PC-9 (cell line): ENCODE results near the gene ASIC3. TPM values are rescaled to one million over a fixed set of nuclear protein-coding genes. Genes with fewer than 3 reads are reported as not detected.
A peak's percentile ranks its signal among the peaks of the same experiment; 100 is the strongest.

Experiments
- BruUV-seq: library from RNA; stranded (reverse); fragments of 400-500 nt; replicated peaks from 2 replicates; lab custom pipeline; 2021; lab: Mats Ljungman, UMichigan
- CTCF ChIA-PET: fragments of 300-600 bp; sonication (Branson Sonifier 250); formaldehyde crosslinking; loops from one replicate; lab custom pipeline; 2022; ENCODE audit warnings: antibody characterized with exemption; lab: Charles Lee
- POLR2A ChIA-PET: fragments of 300-600 bp; sonication (Branson Sonifier 250); formaldehyde crosslinking; loops from one replicate; lab custom pipeline; 2022; ENCODE audit warnings: antibody characterized with exemption; ENCODE audit not compliant: unreplicated experiment; lab: Charles Lee
- DNase-seq, 2 experiments: peaks; one replicate each; pipeline versions ENCODE4 v3.0.0 to v3.0.0-alpha.2; 2015 to 2022; ENCODE audit warnings: mixed read lengths in 1 of 2
- H2AFZ ChIP-seq: fragments of 200-600 bp; sonication (generic); 2 replicates; pipeline ENCODE4 v1.8.1; 2017; ENCODE audit warnings: antibody characterized with exemption
- H3F3A ChIP-seq: fragments of 200-600 bp; sonication (generic); 2 replicates; pipeline ENCODE4 v1.8.1; 2017; ENCODE audit warnings: antibody characterized with exemption, mild to moderate bottlenecking, low read depth; ENCODE audit not compliant: insufficient read depth
- H3K27ac ChIP-seq: fragments of 200-600 bp; sonication (generic); 2 replicates; pipeline ENCODE4 v1.6.1; 2016; ENCODE audit warnings: mixed run types
- H3K27me3 ChIP-seq: fragments of 200-600 bp; sonication (generic); 2 replicates; pipeline ENCODE4 v1.6.1; 2016; ENCODE audit warnings: low read depth, mixed run types; ENCODE audit not compliant: insufficient read depth
- H3K36me3 ChIP-seq: fragments of 200-600 bp; sonication (generic); 2 replicates; pipeline ENCODE4 v1.6.1; 2016; ENCODE audit warnings: low read depth, mixed run types
- H3K4me1 ChIP-seq: fragments of 200-600 bp; sonication (generic); replicated peaks from 2 replicates; pipeline ENCODE4 v1.6.1; 2016; ENCODE audit warnings: mixed run types; ENCODE audit not compliant: insufficient read depth
- H3K4me2 ChIP-seq: fragments of 200-600 bp; sonication (generic); 2 replicates; pipeline ENCODE4 v1.6.1; 2017; ENCODE audit warnings: mixed run types
- H3K4me3 ChIP-seq: fragments of 200-600 bp; sonication (generic); 2 replicates; pipeline ENCODE4 v1.6.1; 2016; ENCODE audit warnings: mixed run types
- H3K79me2 ChIP-seq: fragments of 200-600 bp; sonication (generic); 2 replicates; pipeline ENCODE4 v1.6.1; 2017; ENCODE audit warnings: low read depth, mixed run types
- H3K9me2 ChIP-seq: fragments of 200-600 bp; sonication (generic); 2 replicates; pipeline ENCODE4 v1.8.1; 2017; ENCODE audit warnings: mild to moderate bottlenecking; ENCODE audit not compliant: insufficient read depth
- H3K9me3 ChIP-seq: fragments of 200-600 bp; sonication (generic); 2 replicates; pipeline ENCODE4 v1.8.1; 2016; ENCODE audit warnings: low read depth; ENCODE audit not compliant: insufficient read depth
- H4K20me1 ChIP-seq: fragments of 200-600 bp; sonication (generic); 2 replicates; pipeline ENCODE4 v1.8.1; 2017; ENCODE audit not compliant: insufficient read depth
- EZH2 ChIP-seq: fragments of 200-600 bp; sonication (generic); IDR thresholded peaks from 2 replicates; pipeline ENCODE4 v1.8.0; 2017; ENCODE audit warnings: antibody characterized with exemption, low read depth
- intact Hi-C: fragments of 100-400 bp; cut with micrococcal nuclease; formaldehyde crosslinking; loops from one replicate; pipeline ENCODE4 v1.10.0; 2022; ENCODE audit not compliant: unreplicated experiment
- total RNA-seq: library from RNA; stranded (reverse); gene quantifications from 2 replicates; pipeline ENCODE4 v1.2.3, GENCODE V29; 2021
- TF ChIP-seq, protein P1 (sequence below): fragments of 200-600 bp; sonication (generic); conservative IDR thresholded peaks from 2 replicates; pipeline ENCODE4 v1.6.1; 2017; ENCODE audit warnings: mixed run types, antibody characterized with exemption, mild to moderate bottlenecking, moderate library complexity

ASIC3 gene
- total RNA-seq, 1 experiment from 2014 or later: 10.5 TPM

DNA sequence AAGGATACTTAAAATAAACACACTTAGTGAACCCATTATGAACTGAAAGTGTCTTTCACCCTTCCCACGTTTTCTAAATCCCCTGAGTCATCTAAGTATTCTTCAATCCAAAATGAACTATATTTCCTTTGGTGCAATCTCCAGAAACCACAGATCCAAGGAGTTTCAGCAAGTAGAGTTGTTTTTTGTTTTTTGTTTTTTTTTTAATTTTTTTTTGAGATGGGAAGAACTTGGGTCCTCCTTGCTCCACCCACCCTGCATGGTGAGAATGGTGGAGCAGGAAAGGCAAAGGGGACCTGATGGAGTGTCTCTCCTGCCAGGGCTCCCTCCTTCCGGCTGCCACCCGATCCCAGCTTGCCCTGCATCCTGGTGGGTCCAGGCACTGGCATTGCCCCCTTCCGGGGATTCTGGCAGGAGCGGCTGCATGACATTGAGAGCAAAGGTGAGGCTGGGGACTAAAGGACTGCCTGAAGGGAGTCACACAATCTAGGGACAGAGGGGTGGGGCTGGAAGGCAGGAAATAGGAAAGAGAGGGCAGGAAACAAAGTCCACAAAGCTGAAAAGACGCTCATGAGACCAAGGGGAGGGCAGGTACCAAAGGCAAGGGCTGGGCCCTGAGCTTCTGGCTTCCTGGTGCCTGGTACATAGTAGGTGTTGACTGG is 36.2 kb upstream of the ASIC3 start:
- H4K20me1 ChIP-seq: no peaks in the 10 kb centered on the region
- H3K9me3 ChIP-seq: no peaks in the 10 kb centered on the region
- H3K4me1 ChIP-seq: peaks cover 25% of the 10 kb centered on the region
- peaks cover 11% of the 10 kb centered on the region for H3F3A ChIP-seq
- H3K4me3 ChIP-seq: no peak overlapping the region
- peak overlapping the region; percentile 31 for H3K27ac ChIP-seq
- peak in 1 of 2 experiments; percentile 55 for DNase-seq
- BruUV-seq: no TSS peak
- no peaks in the 10 kb centered on the region for H3K36me3 ChIP-seq
- no peaks in the 10 kb centered on the region for H3K9me2 ChIP-seq
- no peaks in the 10 kb centered on the region for H3K79me2 ChIP-seq
- no peak overlapping the region for H2AFZ ChIP-seq
- ChIA-PET CTCF (interaction anchor here (0.6 kb wide), 1 partner anchor 12 kb away, joined by 3 read pairs; the partner anchor contains the start of gene ATG9B), POLR2A (no interaction called here)
- TF ChIP-seq, protein P1, sequence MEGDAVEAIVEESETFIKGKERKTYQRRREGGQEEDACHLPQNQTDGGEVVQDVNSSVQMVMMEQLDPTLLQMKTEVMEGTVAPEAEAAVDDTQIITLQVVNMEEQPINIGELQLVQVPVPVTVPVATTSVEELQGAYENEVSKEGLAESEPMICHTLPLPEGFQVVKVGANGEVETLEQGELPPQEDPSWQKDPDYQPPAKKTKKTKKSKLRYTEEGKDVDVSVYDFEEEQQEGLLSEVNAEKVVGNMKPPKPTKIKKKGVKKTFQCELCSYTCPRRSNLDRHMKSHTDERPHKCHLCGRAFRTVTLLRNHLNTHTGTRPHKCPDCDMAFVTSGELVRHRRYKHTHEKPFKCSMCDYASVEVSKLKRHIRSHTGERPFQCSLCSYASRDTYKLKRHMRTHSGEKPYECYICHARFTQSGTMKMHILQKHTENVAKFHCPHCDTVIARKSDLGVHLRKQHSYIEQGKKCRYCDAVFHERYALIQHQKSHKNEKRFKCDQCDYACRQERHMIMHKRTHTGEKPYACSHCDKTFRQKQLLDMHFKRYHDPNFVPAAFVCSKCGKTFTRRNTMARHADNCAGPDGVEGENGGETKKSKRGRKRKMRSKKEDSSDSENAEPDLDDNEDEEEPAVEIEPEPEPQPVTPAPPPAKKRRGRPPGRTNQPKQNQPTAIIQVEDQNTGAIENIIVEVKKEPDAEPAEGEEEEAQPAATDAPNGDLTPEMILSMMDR: no peak
- TF ChIP-seq EZH2: no peak
- intact Hi-C loops: no loop called here
- H3K4me2 ChIP-seq: peak overlapping the region; percentile 18; the same call in 1 of the 2 replicates
- no peaks in the 10 kb centered on the region for H3K27me3 ChIP-seq

DNA sequence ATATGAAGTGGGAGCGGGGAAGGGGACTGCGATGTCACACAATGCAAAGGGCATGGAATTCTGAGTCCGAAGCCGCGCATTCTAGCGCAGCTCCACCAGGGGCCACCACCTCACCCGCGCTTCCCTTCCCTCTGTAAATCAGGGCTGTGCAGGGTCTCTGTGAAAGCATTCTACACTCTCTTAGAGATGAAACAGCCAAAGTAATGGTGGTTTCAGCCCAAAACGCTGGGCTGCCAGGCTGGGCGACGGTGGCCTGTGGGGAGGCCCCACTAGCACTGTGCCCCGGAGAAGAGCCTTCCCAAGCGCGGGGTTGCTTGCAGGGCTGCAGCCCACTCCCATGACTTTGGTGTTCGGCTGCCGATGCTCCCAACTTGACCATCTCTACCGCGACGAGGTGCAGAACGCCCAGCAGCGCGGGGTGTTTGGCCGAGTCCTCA is 35.4 kb upstream of the ASIC3 start:
- Histone ChIP-seq H3K79me2 (no peaks in the 10 kb centered on the region), H3K9me2 (no peaks in the 10 kb centered on the region), H4K20me1 (no peaks in the 10 kb centered on the region), H3K9me3 (no peaks in the 10 kb centered on the region), H2AFZ (no peak overlapping the region), H3K4me3 (no peak overlapping the region), H3K4me1 (peaks cover 18% of the 10 kb centered on the region), H3F3A (peaks cover 16% of the 10 kb centered on the region), H3K27me3 (no peaks in the 10 kb centered on the region), H3K27ac (peak overlapping the region; percentile 31; the same call in 1 of the 2 replicates), H3K36me3 (no peaks in the 10 kb centered on the region), H3K4me2 (no peak overlapping the region)
- ChIA-PET POLR2A (no interaction called here), CTCF (interaction anchor here (0.6 kb wide), 1 partner anchor 12 kb away, joined by 3 read pairs; the partner anchor contains the start of gene ATG9B)
- intact Hi-C loops: no loop called here
- no peak for DNase-seq
- no TSS peak for BruUV-seq
- TF ChIP-seq, protein P1: no peak
- TF ChIP-seq EZH2: no peak

DNA sequence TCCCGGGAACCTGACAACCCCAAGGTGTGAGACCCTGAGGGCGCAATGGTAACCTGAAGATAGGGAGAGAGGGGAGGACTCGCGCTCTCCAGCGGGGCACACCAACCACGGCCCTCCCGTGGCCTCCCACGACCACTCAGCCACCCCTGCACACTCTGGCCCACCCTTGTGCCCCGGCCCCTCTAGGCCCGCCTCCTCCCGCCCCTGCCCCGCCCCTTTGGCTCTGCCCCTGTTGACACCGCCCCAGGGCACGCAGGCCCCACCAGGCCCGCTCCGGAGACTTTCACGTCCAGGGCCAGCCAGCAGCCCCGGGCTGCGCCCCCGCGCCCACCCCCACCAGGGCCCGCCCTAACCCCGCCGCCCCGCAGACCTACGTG is 35.0 kb upstream of the ASIC3 start:
- Histone ChIP-seq H4K20me1 (no peaks in the 10 kb centered on the region), H3K4me3 (no peak overlapping the region), H3K27me3 (no peaks in the 10 kb centered on the region), H3K79me2 (no peaks in the 10 kb centered on the region), H3K9me2 (no peaks in the 10 kb centered on the region), H3K27ac (no peak overlapping the region), H3K4me2 (no peak overlapping the region), H3K36me3 (no peaks in the 10 kb centered on the region), H3K4me1 (peaks cover 18% of the 10 kb centered on the region), H2AFZ (no peak overlapping the region), H3K9me3 (no peaks in the 10 kb centered on the region), H3F3A (peaks cover 14% of the 10 kb centered on the region)
- POLR2A ChIA-PET: no interaction called here
- TF ChIP-seq, protein P1: no peak
- no peak for TF ChIP-seq EZH2
- BruUV-seq: no TSS peak
- intact Hi-C loops: no loop called here
- DNase-seq: no peak
- CTCF ChIA-PET: no interaction called here
